CD4-positive, alpha-beta T cell treated with Interleukin-17A for 4 hours (primary cell): ENCODE data around the gene MBD3L2.
"Not testable (repeated sequence)": the region's sequence is repeated elsewhere in the genome, so short reads cannot be mapped to it uniquely, and the experiment has no call there.

Experiments used
- DNase-seq: peaks from one replicate; pipeline ENCODE4 v3.0.0-alpha.2; 2020; ENCODE audit warnings: mixed read lengths

Gene MBD3L2

DNA sequence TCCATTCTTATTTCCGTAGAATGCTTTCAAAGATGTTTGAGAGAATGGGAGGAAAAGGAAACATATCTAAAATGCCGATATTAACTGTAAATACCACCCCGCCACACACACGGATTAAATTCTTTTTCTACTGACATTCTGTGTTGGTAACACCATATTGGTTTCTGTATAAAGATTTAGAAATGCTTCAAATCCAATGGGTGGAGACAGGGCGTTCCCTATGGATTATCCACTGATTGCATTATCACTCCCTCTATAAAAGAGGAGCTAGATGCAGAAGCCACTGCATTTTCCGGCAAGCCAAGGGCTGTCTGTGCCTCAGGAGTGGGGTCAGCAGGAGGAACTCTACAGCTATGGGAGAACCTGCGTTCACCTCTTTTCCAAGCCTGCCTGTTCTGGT, at the start of gene MBD3L2:
TSS of gene MBD3L2 (plus strand) at position 301 of the 400 bp plus-strand sequence. CDS start at position 354, 53 bp downstream.
- not testable (repeated sequence) for DNase-seq

DNA sequence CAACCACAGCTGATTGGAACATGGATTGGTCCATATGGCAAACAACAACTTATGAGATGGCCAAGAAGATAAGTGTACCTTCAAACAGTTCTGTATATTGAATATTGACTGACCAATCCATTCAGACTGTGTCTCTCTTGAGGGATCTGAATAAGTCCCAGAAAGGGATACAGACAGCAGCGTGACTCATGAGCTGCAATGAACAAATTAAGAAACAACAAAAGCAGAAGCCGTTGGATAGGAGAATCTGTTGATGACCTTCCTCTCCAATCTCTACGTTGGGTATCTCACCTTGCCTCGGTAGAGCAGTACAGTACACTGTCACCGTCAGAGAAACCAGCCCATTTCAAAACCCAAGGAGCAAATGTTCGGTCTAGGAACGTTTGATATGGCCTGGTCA, 49.2 kb upstream of the MBD3L2 start:
- DNase-seq = no peak

DNA sequence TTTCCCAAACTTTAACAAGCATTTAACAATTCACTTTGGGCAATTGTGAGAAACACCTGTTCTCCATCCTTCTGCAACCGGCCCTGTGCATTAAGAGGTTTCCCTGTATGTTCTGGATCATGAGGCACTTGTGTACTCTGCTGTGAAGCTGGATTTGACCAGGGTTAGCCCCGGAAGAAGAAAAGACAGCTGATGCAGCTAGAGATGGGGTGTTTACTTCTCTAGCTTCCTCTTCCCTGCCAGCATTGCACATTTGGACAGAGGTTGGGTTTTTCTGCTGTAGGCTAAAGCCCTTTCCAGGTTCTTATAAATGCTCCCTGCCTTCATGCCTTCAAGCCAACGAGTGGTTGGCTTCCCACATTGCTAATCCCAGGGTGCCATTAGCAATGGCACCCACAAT, 48.8 kb upstream of the MBD3L2 start:
- no peak for DNase-seq

DNA sequence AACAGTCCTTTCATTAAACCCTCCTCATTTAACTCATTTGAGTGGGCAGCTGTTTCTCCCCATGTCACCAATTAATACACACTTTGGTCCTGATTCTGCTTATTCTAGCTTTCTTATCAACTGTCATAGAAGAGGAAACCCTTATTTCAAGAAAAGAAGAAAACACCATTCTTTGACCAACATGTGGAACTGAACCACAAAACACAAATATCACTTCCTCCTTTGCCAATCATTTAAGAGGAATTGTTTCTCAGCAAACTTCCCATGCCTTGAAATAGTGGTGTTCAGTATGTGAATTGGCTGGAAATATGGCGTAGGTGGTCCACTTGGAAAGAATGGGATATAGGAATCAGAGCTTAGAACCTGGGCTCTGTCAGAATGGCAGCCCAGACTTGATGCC, 48.3 kb upstream of the MBD3L2 start:
- DNase-seq = no peak

DNA sequence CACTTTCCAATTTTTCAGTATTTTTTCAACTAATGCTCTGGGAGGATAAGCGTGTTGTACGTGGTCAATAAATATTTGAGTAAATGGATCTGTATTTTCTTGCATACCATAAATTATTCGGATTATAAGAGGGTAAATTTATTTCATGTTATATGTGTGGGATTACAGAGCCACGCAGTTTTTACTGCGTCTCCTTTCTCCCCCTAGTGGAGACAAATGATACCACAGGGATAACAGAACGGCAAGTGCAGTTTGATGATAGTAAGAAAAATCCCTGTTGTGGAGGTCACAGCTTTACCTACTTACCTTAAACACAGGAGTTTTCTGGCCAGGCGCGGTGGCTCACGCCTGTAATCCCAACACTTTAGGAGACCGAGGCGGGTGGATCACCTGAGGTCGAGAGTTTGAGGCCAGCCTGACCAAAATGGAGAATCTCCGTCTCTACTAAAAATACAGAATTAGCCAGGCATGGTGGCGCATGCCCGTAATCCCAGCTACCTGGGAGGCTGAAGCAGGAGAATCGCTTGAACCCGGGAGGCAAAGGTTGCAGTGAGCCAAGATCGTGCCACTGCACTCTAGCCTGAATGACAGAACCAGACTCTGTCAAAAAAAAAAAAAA, 44.7 kb upstream of the MBD3L2 start:
- no peak for DNase-seq

DNA sequence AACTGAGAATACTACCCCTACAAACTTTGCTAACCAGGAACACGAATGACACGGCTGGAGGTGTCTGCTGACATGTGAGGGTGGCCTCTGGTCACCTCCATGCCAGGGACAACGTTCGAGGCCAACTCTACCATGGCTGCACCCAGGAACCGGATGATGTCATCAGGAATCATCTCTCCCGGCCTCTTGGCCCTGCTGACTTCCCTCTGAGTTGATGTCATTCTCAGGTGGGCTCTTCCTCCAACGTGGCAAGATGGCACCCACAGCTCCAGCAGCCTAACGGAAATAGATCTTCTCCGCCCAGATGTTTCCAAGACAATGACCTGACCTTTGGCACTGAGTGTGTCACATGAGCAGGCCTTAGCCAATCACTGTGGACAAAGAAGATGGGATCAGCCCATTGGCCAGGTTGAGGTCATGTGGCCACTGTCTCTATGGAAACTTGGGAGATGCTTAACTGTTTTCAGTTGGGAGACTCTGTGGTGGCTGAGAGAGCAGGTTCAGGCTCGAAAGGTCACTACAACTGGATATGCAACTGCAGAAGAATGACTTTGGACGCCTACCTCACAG, 42.9 kb upstream of the MBD3L2 start:
- no peak for DNase-seq

DNA sequence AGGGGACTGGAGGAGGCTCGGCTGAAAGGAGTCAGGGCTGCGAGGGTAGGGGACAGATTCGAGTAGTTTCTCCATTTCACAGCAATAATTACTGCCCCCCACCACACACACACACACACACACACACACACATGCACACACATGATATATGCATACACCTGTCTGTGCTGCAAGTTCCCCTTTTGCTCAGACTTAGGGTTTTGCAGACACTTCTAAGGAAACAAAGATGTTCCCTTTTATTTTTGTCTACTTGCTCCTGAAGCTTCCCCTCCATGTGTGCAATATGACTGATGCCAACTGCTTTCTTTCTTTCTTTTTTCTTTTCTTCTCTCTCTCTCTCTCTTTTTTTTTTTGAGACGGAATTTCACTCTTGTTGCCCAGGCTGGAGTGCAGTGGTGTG, 41.3 kb upstream of the MBD3L2 start:
- no peak for DNase-seq

DNA sequence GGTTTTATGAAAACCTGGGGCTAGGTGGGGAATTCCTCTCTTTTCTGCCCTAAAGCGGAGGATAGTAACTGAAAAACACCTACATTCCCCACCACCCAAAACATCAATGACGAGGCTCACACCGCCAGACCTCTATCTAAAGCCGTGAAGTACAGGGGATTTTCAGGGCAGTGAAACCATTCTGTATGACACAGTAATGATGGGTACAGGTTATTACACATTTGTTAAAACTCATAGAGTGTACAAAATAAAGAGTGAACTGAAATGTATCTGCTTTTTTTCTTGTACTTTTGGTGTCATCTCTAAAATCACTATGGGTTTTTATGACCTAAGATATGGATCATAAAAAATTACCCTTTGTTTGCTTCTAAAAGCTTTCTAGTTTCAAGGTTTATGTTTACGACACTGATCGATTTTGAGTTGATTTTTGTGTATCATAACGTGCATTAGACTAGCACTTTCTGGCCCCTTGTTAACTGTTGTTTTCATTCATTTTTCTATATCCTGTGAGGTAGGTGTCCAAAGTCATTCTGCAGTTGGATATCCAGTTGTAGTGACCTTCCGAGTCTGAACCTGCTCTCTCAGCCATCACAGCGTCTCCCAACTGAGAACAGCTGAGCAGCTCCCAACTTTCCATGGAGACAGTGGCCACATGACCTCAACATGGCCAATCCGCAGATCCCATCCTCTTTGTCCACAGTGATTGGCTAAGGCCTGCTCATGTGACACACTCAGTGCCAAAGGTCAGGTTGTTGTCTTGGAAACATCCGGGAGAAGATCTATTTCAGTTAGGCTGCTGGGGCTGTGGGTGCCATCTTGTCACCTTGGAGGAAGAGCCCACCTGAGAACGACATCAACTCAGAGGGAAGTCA, 38.2 kb upstream of the MBD3L2 start:
- no peak for DNase-seq

DNA sequence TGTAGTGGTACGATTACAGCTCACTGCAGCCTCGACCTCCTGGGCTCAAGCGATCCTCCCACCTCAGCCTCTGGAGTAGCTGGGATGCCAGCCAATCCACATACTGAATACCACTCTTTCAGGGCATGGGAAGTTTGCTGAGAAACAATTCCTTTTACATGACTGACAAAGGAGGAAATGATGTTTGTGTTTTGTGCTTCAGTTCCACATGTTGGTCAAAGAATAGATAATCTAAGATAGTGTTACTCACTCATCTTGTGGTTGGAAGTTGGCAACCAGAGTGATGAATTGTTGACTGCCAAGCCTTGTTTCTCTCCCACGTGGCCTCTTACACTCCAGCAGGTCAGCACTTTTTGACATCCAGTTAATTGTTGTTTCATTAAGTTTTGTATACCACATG, 35.4 kb upstream of the MBD3L2 start:
- peak; percentile 14 for DNase-seq

DNA sequence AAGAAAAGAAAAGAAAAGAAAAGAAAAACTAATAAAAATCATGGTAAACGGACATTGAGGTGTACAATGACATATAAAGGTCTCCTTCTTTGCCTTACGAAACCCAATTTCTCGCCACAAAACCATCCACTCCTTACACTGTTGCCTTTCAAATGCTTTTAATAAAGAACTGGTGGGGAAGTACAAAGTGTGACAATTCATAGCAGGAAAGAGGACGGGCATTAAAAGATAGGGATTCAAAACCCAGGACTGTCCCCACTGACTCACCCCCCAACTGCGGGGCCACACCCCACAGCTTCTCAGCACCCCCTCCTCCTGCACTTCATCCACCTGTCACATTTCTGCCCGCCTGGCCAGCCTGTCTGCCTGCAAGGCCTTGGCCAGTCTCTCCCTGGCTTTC, 30.3 kb upstream of the MBD3L2 start:
- DNase-seq = no peak

DNA sequence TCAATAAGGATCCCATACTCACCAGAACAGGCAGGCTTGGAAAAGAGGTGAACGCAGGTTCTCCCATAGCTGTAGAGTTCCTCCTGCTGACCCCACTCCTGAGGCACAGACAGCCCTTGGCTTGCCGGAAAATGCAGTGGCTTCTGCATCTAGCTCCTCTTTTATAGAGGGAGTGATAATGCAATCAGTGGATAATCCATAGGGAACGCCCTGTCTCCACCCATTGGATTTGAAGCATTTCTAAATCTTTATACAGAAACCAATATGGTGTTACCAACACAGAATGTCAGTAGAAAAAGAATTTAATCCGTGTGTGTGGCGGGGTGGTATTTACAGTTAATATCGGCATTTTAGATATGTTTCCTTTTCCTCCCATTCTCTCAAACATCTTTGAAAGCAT, 27.8 kb upstream of the MBD3L2 start, which contains the start of gene MBD3L2B:
TSS of gene MBD3L2B (minus strand) at position 101 of the 400 bp plus-strand sequence. CDS start at position 67, 34 bp downstream.
- DNase-seq = not testable (repeated sequence)

DNA sequence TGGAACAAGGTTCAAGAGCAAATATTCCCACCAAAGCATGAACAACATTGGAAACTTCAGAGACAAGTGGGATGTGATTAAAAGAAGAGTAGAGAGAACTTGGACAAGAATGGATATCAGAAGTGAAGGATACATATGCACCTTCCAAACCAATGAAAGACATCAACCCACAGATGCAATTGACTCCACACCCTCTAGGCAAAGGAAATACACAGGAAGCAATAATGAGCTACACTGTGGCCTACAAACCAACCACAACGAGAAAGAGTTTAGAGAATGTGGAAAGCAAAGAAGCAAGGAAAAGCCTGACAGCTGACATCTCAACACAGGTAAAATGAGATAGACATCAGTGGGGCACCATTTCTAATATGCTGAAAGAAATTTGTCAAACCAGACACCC, 20.3 kb upstream of the MBD3L2 start:
- DNase-seq = not testable (repeated sequence)

DNA sequence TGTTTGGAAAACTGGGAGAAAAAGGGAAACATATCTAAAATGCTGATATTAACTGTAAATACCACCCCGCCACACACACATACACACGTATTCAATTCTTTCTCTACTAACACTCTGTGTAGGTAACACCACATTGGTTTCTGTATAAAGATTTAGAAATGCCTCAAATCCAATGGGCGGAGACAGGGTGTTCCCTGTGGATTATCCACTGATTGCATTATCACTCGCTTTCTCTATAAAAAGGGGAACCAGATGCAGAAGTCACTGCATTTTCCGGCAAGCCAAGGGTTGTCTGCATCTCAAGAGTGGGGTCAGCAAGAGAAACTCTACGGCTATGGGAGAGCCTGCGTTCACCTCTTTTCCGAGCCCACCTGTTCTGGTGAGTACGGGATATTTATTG, 18.8 kb upstream of the MBD3L2 start, which contains the start of gene MBD3L5:
TSS of gene MBD3L5 (plus strand) at position 301 of the 400 bp plus-strand sequence. CDS start at position 335, 34 bp downstream.
- not testable (repeated sequence) for DNase-seq

DNA sequence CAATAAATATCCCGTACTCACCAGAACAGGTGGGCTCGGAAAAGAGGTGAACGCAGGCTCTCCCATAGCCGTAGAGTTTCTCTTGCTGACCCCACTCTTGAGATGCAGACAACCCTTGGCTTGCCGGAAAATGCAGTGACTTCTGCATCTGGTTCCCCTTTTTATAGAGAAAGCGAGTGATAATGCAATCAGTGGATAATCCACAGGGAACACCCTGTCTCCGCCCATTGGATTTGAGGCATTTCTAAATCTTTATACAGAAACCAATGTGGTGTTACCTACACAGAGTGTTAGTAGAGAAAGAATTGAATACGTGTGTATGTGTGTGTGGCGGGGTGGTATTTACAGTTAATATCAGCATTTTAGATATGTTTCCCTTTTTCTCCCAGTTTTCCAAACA, 9.0 kb upstream of the MBD3L2 start, which contains the start of gene MBD3L4:
TSS of gene MBD3L4 (minus strand) at position 101 of the 400 bp plus-strand sequence. CDS start at position 66, 35 bp downstream.
- not testable (repeated sequence) for DNase-seq

DNA sequence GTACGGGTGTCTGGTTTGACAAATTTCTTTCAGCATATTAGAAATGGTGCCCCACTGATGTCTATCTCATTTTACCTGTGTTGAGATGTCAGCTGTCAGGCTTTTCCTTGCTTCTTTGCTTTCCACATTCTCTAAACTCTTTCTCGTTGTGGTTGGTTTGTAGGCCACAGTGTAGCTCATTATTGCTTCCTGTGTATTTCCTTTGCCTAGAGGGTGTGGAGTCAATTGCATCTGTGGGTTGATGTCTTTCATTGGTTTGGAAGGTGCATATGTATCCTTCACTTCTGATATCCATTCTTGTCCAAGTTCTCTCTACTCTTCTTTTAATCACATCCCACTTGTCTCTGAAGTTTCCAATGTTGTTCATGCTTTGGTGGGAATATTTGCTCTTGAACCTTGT, 7.6 kb upstream of the MBD3L2 start:
- DNase-seq = not testable (repeated sequence)

DNA sequence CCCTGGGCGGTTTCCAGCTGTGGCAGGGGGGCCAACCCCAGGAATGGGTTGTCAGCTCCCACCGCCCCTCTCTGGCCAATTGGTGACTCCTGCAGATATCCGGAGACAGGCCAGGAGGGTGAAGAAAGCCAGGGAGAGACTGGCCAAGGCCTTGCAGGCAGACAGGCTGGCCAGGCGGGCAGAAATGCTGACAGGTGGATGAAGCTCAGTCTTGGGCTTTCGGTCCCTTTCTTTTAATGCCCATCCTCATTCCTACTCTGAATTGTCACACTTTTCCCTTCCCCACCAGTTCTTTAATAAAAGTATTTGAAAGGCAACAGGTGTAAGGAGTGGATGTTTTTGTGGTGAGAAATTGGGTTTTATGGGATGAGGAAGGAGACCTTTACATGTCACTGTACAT, 2.3 kb downstream of the MBD3L2 start:
- DNase-seq = not testable (repeated sequence)

DNA sequence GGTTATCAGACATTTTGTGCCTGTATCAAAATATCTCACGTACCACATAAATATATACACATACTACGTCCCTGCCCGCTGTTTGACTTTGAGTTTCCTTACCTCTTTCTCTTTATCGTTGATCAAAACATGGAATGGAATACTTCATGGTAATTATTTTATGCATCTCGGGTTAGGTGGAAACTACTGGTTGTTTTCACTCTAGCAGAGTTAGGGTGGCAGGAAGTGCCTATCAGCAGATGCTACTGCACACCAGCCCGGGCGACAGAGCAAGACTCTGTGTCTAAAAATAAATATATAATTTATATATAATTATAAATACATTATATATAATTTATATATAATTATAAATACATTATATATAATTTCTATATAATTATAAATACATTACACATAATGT, 3.8 kb downstream of the MBD3L2 start:
- DNase-seq = not testable (repeated sequence)

DNA sequence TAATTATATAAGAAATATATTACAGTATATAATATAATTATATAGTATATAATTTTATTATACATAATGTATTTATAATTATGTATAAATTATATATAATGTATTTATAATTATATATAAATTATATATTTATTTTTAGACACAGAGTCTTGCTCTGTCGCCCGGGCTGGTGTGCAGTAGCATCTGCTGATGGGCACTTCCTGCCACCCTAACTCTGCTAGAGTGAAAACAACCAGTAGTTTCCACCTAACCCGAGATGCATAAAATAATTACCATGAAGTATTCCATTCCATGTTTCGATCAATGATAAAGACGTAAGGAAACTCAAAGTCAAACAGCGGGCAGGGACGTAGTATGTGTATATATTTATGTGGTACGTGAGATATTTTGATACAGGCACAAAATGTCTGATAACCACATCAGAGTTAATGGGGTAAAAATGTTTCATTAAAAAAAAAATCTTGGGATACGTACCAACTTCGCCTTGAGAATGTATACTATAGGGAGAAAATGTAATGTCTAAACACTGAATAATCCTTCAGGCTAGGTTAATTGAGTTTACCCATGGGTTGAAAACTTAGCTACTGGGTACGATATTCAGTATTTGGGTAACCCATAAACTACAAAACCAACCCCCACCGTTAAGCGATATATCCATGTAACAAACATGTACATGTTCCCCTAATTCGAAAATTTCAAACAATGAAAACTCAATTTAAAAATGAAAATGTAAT, 5.7 kb downstream of the MBD3L2 start:
- DNase-seq = not testable (repeated sequence)

DNA sequence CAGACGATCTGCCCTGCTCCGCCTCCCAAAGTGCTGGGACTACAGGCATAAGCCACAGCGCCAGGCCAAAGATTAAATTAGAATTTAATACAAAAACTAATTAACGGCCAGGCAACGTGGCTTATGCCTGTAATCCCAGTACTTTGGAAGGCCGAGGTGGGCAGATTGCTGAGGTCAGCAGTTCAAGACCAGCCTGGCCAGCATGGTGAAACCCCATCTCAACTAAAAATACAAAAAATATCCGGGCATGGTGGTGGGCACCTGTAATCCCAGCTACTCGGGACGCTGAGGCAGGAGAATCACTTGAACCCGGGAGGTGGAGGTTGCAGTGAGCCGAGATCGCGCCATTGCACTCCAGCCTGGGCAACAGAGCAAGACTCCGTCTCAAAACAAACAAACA, 6.6 kb downstream of the MBD3L2 start:
- not testable (repeated sequence) for DNase-seq

DNA sequence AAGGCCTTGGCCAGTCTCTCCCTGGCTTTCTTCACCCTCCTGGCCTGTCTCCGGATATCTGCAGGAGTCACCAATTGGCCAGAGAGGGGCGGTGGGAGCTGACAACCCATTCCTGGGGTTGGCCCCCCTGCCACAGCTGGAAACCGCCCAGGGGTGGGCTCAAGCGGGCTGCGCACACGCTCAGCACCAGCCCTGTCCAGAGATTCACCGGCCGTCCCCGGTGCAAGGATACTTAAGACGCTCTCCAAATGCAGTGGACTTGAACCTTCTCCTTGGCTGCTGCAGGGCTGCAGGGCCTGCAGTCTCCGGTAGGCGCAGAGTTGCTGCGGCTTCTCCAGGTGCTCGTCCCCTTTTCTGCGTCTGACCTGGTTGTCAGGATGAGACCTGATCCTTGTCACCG, 7.2 kb downstream of the MBD3L2 start:
- DNase-seq = not testable (repeated sequence)

DNA sequence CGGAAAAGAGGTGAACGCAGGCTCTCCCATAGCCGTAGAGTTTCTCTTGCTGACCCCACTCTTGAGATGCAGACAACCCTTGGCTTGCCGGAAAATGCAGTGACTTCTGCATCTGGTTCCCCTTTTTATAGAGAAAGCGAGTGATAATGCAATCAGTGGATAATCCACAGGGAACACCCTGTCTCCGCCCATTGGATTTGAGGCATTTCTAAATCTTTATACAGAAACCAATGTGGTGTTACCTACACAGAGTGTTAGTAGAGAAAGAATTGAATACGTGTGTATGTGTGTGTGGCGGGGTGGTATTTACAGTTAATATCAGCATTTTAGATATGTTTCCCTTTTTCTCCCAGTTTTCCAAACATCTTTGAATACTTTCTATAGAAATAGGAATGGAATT, 9.5 kb downstream of the MBD3L2 start, which contains the start of gene MBD3L3:
TSS of gene MBD3L3 (minus strand) at position 101 of the 400 bp plus-strand sequence. CDS start at position 30, 71 bp downstream.
- DNase-seq = not testable (repeated sequence)

DNA sequence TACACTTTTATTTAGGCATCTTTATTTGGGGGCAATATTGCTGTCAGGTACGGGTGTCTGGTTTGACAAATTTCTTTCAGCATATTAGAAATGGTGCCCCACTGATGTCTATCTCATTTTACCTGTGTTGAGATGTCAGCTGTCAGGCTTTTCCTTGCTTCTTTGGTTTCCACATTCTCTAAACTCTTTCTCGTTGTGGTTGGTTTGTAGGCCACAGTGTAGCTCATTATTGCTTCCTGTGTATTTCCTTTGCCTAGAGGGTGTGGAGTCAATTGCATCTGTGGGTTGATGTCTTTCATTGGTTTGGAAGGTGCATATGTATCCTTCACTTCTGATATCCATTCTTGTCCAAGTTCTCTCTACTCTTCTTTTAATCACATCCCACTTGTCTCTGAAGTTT, 10.9 kb downstream of the MBD3L2 start:
- DNase-seq = not testable (repeated sequence)

DNA sequence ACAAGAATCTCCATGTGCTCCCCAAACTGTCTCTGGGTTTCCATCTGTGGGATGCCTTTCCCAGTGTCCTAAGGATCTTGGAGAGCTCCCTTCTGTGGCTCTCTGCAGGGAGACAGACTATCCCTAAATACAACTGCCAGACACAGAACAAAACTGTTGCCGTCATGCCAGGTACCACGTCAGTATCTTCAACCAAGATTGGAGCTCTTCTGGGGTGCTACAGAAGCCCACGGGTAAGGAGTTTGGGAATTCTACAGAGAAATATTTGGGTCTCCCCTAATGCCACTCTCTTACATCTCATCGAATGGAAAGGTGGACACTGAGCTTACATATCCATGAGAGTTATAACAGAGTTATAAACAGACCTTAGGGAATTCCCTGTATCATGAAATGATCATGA, 14.2 kb downstream of the MBD3L2 start:
- DNase-seq = no peak
